GM18873 (cell line): ENCODE results near the gene MROH8.
A peak's percentile ranks its signal among the peaks of the same experiment; 100 is the strongest.

Experiments used
- ATAC-seq: cut with Tn5 transposase; IDR thresholded peaks from one replicate; pipeline ENCODE4 v1.9.1; 2021; ENCODE audit warnings: mild to moderate bottlenecking, moderate library complexity, moderate number of reproducible peaks; ENCODE audit not compliant: unreplicated experiment, low FRiP score

Gene MROH8

GRCh38 chr20:37178839-37179682 lies at the start of gene MROH8, which contains the start of gene RPN2:
Gene MROH8 (minus strand): TSS chr20:37179548.
Gene RPN2 (plus strand): TSS chr20:37179330. CDS start chr20:37179357, 27 bp downstream.
- peak; percentile 77 for ATAC-seq

- ATAC-seq: no peak
Observed at GRCh38 chr20:37228656-37229055, 49.3 kb upstream of the MROH8 start.

- ATAC-seq: no peak
Observed at GRCh38 chr20:37228082-37228481, 48.7 kb upstream of the MROH8 start.

GRCh38 chr20:37226889-37227288 lies 47.5 kb upstream of the MROH8 start:
- ATAC-seq: no peak

- no peak for ATAC-seq
Observed at GRCh38 chr20:37225146-37225545, 45.8 kb upstream of the MROH8 start.

GRCh38 chr20:37223053-37223452 lies 43.7 kb upstream of the MROH8 start:
- ATAC-seq: no peak

- ATAC-seq: no peak
Observed at GRCh38 chr20:37222086-37222485, 42.7 kb upstream of the MROH8 start.

GRCh38 chr20:37220731-37221130 lies 41.4 kb upstream of the MROH8 start:
- ATAC-seq: no peak

- no peak for ATAC-seq
Observed at GRCh38 chr20:37219751-37220668, 40.7 kb upstream of the MROH8 start.

GRCh38 chr20:37218976-37219375 lies 39.6 kb upstream of the MROH8 start:
- ATAC-seq: no peak

- ATAC-seq: no peak
Observed at GRCh38 chr20:37218441-37218840, 39.1 kb upstream of the MROH8 start.

- no peak for ATAC-seq
Observed at GRCh38 chr20:37209661-37210314, 30.4 kb upstream of the MROH8 start.

- ATAC-seq: no peak
Observed at GRCh38 chr20:37209193-37209592, 29.8 kb upstream of the MROH8 start.

- ATAC-seq: no peak
Observed at GRCh38 chr20:37207171-37207570, 27.8 kb upstream of the MROH8 start.

- ATAC-seq: no peak
Observed at GRCh38 chr20:37205794-37206193, 26.4 kb upstream of the MROH8 start.

GRCh38 chr20:37205130-37205529 lies 25.8 kb upstream of the MROH8 start:
- ATAC-seq: no peak

GRCh38 chr20:37204056-37204455 lies 24.7 kb upstream of the MROH8 start:
- ATAC-seq: no peak

- no peak for ATAC-seq
Observed at GRCh38 chr20:37202267-37202943, 23.1 kb upstream of the MROH8 start.

- no peak for ATAC-seq
Observed at GRCh38 chr20:37201827-37202162, 22.4 kb upstream of the MROH8 start.
